RCC 7860 (cell line): ENCODE data around the gene RNASE7.
A peak's percentile ranks its signal among the peaks of the same experiment; 100 is the strongest.
"Not testable (repeated sequence)": the region's sequence is repeated elsewhere in the genome, so short reads cannot be mapped to it uniquely, and the experiment has no call there.

Experiments used
- DNase-seq: peaks from one replicate; pipeline ENCODE4 v3.0.0-alpha.2; 2015; ENCODE audit warnings: low spot score
- FAIRE-seq: peaks from 2 replicates; lab custom pipeline; 2012; peaks lifted over from hg19 to GRCh38; lab: Jason Lieb, UNC

Gene RNASE7, protein sequence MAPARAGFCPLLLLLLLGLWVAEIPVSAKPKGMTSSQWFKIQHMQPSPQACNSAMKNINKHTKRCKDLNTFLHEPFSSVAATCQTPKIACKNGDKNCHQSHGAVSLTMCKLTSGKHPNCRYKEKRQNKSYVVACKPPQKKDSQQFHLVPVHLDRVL

DNA sequence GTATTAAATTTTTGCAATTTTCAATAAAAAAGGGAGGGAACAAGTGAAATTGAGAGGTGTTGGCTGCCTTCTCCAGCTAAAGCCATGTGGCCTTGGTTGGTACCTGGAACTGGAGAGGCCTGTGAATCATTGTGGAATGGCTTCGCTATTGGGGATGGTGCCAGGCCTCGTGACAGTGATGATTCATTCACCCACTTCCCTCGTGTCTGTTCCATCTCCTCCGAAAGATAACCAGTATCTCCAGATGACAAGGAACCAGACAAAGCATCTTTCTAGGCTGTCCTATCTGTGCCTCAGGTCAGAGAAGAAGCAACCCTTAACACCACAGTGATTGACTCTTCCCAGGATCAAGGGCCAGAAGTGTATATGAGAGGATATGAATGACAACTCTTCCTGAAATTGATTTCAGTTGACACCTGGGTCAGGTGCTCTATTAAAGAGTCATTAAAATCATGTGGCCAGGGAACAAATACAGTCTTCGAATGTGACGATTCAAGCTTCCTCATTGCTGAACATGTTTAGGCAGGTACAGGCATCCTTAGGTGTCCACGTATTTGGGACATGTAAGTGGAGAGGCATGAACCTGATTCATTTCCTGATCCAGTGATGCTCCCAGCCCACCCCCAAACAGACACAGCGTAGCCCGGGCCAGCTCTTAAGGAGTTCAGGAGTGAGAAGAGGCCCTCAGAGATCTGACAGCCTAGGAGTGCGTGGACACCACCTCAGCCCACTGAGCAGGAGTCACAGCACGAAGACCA lies at the start of gene RNASE7:
TSS of gene RNASE7 (plus strand) at position 687 of the 758 bp plus-strand sequence. CDS start 631 bp downstream, outside the sequence.
- peak; percentile 16 for DNase-seq
- no peak for FAIRE-seq

DNA sequence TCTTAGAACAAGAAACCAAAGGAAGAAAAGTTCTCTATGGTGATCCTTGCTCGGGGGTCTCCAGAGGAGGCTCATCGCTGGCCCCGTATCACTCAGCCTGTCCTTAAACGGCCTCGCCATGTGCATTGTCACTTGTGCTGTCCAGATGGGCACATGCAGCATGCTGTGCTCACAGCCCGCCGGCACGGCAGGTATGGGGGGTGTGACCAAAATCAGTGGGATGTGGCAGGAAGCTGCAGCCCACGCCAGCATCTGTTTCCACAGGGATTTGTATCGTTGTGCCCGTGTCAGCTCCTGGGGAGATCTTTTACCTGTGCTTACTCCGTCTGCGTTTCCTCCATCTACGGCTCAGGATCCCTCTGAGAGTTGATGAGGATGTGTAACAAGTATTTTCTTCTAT lies 45.6 kb upstream of the RNASE7 start:
- DNase-seq, result no peak
- no peak for FAIRE-seq

DNA sequence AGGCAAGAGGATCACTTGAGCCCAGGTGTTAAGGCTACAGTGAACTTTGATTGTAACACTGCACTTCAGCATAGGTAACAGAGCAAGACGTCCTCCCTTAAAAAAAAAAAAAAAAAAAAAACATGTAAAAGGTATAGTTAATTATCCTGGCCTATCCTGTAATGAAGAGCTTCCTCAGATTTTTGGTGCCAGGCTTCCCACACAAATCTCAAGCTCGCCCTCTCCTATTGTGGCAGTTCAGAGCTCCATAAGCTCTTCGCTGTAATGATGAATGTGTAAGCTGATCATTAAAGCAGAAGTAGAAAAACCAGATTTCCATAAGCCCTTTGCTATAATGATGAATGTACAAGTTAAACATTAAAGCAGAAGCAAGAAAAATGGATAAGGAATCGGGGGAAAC lies 45.0 kb upstream of the RNASE7 start:
- no peak for DNase-seq
- no peak for FAIRE-seq

DNA sequence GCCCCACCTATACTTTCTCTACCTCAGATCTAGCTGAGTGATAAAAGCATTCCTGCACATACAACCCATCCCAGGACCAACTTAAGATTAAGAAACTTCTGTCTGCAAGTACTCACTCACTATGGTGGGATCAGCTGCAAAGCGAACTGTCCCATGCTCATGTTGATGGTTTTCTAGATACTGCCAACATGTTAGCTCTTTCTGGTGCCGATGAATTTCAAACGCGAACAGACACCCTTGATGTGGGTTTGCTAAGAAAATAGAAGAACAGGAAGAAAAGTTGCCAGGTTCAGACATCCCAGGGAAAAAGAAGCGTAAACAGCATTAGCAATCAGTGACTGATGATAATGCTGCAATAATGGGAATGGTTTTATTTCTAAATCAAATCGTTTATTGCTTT lies 44.6 kb upstream of the RNASE7 start:
- FAIRE-seq, result no peak
- DNase-seq, result no peak

DNA sequence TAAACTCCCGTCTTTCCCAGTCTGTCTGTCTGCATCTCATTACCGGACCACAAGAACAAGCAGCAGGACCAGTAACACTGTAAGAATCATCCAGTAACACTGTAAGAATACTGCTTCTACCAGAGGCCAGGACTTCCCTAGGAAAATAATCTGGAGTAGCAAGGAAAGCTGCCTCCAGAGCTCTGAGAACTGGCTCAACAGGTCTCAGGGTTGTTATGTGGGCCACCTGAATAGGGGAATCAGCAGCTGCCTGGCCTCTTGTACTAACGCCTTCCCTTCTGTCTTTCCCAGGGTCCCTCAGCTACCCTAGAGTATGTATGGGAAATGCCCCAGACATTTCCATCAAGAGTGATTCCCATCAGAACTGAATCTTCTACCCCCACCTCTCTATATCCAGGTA lies 44.0 kb upstream of the RNASE7 start:
- FAIRE-seq, result no peak

DNA sequence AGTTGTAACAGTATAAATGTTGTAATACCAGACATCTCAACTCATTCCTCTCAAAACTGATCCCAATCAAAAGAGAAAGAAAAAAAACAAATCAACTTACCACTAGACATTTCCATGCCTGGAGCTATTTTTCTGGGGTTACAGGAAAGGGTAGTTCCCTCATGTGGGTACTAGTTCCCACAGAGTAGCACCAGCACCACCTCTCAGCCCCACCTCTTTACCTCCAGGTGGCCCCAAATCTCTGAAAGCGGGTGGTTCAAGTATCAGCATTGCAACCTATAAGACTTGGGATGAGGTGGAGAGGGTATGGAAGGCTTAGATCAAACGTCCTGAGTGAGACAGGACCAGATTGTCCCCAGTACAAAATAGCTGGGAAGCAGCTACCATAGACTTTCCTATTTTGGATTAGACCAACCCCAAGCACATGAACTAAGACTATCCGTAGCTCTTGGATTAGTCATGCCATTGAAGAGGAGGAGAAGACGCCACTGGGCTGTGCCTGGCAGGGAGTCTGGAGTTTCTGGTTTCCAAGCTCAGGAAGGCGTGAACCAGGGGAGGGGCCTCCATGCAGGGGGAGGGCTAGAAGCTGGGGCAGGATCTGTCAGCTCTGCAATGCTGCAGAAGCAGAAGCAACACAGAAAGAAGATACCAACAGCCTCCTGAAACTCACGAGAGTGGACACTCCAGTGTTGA lies 43.3 kb upstream of the RNASE7 start, which contains the start of gene SLC39A2:
TSS of gene SLC39A2 (plus strand) at position 620 of the 693 bp plus-strand sequence. CDS start 154 bp downstream, outside the sequence.
- DNase-seq (peak; percentile 19), FAIRE-seq (no peak)

More for the DNA sequence above, 44.0 kb upstream of the RNASE7 start:
- DNase-seq, result no peak

DNA sequence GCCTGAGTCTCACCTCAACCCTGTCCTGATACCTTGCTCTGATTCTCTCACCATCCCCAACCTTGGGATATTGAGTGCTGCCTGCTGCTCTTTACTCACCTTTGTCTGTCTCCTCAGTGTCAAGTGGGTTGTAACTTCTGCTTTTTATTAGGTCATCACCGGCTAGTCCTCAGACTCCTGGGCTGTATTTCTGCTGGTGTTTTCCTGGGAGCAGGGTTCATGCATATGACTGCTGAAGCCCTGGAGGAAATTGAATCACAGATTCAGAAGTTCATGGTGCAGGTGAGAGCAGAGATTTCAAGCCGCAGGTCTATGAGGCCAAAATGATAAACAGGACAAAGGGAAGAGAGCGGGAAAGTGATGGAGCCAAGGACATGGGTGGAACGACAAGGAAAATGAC lies 42.6 kb upstream of the RNASE7 start:
- FAIRE-seq, result no peak
- DNase-seq, result no peak

DNA sequence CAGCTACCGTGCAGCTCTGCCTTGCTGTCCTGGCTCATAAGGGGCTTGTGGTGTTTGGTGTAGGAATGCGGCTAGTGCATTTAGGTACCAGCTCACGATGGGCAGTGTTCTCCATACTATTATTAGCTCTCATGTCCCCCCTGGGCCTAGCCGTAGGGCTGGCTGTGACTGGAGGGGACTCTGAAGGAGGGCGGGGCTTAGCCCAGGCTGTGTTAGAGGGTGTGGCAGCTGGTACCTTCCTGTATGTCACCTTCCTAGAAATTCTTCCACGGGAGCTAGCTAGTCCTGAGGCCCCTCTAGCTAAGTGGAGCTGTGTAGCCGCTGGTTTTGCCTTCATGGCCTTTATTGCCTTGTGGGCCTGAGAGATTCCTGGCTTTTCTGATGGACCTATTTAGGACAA lies 40.9 kb upstream of the RNASE7 start:
- FAIRE-seq (no peak), DNase-seq (no peak)

DNA sequence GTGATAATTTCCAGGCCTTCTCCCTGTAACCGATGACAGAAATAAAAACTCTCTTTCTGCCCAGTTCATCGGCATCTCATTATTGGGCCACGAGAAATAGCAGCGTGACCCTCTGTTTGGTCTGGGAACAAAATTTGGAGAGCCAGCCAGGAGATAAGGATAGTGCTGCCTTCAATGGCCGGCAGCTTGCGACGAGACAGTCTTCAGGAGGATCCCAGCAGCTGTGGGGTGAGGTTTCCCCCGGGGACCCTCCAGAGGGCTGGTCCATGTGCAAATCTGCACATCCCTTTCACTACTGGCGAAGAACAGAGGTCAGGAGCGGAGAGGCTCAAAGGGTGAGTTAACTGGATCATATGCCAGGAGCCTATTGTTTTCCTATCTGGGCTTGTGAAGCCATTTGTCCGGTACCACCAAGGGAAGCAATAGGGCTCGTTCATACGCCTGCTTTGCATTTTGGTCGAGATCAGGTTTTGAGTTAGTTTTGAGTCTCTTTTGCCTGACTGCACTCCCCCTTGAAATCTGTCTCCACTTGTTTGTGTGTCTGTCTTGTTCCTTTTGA lies 38.3 kb upstream of the RNASE7 start:
- FAIRE-seq (no peak), DNase-seq (no peak)

DNA sequence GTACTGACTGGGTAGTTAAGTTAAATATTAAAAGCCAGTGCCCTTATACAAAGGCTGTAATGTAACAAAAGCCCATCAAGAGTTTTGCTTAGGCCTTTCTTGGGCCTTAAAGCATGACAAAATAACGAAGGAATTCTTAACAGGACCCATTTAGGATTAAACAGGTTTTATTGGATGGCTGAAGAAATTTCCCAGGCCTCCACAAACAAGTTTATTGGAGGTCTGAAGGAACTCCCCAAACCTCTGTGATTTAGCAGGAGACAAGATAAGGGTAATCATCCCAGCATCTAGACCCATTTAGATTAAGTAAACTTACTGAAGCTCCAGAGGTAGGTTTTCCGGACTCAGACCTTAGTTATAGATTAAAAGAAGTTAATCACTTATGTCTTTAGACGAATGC lies 32.4 kb upstream of the RNASE7 start:
- not testable (repeated sequence) for FAIRE-seq, DNase-seq

DNA sequence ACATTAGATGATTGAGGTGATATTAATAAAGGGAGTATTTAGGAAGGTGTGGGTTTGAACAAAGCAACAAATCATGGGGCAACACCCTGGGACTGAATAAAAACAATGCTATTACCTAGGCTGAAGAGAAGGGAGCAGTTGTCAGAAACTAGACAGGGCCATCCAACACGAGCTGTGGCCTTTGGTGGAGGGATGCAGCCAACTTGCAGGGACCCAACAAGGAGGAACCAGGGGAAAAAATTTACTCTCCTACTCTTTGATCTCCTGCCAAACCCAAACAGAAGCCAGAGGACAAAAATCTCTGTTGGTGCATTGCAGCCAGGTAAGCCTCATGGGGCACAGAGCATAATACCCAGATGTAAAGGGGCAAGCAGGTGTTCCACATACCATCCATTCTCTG lies 31.0 kb upstream of the RNASE7 start:
- FAIRE-seq, result no peak
- DNase-seq, result no peak

DNA sequence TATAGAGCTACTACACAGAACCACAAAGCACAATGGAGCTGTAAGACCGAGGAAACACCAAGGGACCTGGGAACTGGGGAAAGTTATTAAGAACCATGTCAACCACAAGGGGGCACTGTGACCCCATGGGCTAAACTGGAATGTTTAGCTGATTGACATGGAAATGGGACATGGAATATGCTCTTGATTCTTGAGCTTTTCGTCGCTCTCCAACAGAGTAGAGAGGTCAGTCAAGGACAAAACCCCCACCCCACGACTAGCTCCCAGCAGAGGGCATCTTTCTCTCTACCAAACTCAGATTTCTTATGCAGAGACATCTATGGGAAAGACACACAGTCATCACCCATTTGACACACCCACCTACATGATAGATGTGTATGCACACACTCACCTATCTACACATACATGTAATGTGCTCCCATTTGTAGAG lies 27.4 kb upstream of the RNASE7 start:
- FAIRE-seq (no peak), DNase-seq (peak; percentile 45)

DNA sequence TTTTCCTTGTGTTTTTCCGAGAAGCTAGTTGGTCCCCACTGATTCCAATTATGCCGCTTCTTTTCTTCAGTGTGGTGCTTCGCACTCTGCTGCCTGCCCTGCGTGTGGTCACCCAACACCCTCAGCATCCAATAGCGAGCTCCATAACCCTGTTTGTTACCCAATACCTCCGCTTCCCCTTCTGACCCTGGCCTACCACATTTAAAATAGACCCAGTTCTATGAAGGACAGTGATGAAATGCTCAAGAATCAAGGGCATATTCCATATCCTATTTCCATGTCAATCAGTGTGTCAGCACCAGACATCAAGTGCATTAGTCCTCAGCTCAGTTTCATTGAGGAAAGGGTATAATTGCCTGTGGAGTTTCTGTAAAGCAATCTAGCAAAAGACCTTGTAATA lies 26.9 kb upstream of the RNASE7 start:
- DNase-seq (no peak), FAIRE-seq (no peak)

DNA sequence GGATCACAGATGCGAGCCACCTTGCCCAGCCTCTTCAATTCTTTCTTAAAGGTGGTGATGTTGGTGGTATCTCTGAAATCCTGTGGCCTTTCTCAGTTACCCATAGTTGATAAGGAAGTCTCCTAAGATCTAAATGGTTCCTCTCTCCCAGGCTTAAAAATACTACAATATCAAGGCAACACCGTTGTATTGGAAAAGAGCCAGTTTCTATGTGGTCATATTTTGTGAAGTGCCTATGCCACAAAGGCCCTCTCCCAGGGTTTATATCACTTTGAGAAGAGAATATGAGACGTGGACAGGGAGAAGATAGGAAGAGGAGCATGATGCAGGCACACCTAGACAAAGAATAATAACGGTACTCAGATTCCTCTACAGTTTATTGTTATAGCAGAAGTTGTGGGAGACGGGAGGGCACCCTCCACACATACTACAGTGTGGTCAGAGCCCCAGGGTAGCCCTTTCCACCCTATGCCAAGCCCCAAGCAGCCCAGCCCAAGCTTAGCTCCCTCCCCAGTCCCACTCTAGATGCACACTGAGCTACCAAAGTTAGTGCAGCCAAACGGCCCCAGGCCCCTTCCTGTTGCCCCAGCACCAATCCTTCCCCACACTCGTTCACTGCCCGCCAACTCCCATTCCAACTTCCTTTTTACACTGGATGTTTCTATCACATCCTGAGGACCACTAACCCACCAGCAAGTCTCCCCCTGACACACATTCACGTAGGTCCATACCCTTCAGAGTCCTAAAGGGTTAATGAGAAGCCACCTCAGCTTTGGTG lies 25.6 kb upstream of the RNASE7 start:
- DNase-seq, result no peak
- no peak for FAIRE-seq

DNA sequence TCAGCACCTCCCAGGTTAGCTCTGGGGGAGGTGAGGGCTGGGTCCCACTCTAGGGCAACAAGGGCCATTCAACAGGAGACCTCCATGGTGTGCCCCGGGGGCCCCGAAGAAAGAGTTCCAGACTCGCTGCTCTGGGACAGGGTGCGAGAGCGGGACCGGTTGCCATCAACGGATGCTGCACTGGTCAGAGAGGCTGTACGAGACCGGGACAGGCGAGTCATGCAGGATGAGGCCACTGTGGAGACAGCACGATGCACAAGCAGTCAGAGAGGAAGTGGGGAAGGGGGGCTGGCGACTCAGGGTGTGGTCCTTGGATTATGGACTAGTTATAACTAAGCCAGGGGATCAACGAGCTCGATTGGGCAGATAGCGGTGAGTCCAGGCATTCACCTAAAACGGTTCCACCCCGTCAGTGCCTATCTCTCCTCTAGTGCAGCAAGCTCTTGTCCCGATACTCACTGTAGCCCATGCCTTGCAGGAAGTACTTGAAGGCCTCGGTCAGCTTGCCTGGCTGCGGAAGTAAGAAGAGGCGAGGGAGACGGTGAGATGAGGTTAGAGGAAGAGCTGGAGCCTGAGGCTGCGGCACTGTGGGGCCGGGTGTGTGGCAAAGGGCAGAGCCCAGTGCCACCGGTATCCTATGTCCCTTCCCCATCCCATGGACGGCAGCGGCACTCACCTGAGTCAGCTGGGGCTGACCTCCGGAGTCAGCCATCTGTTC lies 24.5 kb upstream of the RNASE7 start:
- DNase-seq, result no peak
- no peak for FAIRE-seq

DNA sequence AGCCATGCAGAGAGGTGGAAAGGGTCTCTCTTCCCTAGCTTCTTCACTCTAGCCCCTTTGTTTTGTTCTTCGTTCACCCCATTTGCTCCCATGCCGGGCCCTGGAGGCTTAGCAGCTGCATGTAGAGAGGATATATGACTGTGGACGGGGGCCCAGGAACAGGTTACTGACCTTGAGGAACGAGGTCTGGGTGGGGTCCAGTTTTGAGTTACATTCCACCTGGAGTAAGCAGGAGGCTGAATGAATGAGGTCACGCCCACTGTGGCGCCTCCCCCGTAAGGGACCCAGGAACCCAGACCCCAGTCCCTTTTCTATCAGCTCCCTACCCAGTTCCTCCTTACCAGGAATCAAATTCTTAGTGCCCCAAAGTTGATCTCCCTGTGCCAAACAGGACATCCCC lies 23.9 kb upstream of the RNASE7 start:
- FAIRE-seq, result no peak
- DNase-seq, result no peak

DNA sequence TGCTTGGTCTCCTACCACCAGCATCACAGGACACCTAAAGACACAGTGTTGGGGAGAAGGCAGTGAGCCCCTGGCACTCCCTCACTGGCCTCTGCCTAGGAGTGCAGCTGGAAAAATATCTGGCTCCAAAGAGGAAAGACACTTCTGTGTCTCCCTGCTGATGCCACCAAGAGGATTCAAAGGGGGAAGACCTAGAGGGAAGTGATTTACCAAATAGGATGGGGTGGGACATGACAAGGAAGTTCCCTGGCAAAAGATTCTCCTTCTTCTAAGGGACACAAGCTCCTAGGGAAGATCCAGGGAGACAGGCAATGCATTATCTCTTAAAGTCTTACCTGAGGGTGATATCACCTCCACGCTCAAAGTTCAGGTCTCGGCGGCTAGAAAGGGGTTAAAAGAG lies 23.4 kb upstream of the RNASE7 start:
- DNase-seq, result no peak
- no peak for FAIRE-seq

DNA sequence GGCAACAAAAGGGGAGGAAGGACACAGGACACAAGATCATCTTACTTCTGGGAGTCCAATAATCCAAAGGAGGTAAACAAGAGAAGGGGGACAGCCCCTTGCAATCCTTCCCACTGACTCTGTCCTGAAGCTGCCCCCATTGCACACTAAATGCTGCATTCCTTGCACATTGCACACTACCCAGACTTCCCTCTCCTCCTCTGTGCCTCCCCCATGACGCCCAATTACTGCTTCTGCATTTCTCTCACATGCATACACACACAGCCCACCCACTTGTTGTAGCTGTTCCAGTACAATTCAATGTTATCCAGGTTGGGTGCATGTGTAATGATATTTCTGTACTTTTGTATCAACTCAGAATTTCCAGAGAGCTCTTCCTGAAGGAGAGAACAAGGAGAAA lies 22.8 kb upstream of the RNASE7 start:
- no peak for FAIRE-seq
- DNase-seq, result no peak

DNA sequence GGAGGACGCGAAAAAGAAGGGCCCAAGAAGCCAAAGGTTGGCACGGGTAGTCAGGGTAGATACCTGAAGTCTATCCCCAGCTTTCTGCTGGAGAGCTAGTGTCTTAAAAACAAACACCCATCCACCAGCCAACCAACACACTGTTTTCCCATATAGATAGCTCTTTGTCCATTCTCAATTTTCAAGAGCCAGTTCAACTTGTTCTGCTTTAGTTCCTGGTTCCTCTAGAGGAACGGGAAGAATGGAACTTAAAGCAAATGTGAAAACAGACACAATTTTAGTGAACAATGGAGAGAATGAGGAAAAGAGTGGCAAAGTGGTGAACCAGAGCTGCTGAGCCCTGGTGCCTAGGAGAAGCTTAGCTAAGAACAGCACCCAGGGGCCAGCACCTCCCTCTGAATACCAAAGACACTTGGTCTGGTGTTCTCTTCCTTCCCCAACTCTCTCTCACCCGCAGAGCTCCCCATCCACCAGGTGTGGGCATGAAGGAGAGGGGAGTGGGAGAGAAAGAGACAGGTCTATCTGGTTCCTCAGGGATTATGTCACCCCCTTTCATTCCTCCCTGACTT lies 21.1 kb upstream of the RNASE7 start:
- FAIRE-seq, result no peak
- no peak for DNase-seq

DNA sequence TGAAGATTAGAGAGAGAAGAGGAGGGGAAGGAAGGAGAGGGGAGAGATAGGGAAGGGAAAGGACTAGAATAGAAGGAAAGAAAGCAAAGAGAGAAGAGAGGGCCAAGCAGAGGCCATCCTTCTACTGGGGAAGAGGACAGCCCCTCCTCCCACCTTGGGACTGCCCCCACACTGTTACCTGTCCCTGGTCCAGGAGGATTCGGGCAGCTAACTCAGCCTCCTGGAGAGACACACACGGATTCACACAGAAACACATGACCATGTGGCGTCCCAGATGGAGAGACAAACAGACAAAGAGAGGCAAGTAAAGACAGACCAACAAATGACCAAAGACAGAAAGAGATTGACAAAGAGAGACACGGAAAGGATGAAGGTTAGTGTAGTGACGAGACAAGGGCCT lies 19.5 kb upstream of the RNASE7 start:
- DNase-seq, result no peak
- no peak for FAIRE-seq
